Measurements from ENCODE around the gene NEU4. TPM values are rescaled to one million over a fixed set of nuclear protein-coding genes. Genes with fewer than 3 reads are reported as not detected.
A peak's percentile ranks its signal among the peaks of the same experiment; 100 is the strongest.

The NEU4 gene
- total RNA-seq, 2 donors from 2014 or later, result 1.2 TPM

GRCh38 chr2:241809383-241810306, 652 bp downstream of the NEU4 start:
- Mint-ChIP-seq H3K4me1 (peaks cover 6% of the 10 kb centered on the region), H3K4me3 (no peak overlapping the region), H3K27me3 (ENCODE audit: insufficient read depth) (peaks cover under 1% of the 10 kb centered on the region), H3K27ac (no peak overlapping the region), H3K9me3 (no peaks in the 10 kb centered on the region), H3K36me3 (ENCODE audit: low read depth) (no peaks in the 10 kb centered on the region)
- Histone ChIP-seq H3K4me3 (ENCODE audit: low read length) (no peak overlapping the region), H3K9ac (ENCODE audit: extremely low read depth, low read length, poor library complexity, severe bottlenecking) (no peak overlapping the region), H3K27me3 (ENCODE audit: control insufficient read depth, insufficient read depth, low read length, poor library complexity, severe bottlenecking) (peaks cover 3% of the 10 kb centered on the region), H3K27ac (ENCODE audit: low read depth, low read length) (no peak overlapping the region), H3K36me3 (ENCODE audit: control insufficient read depth, insufficient read depth, low read length) (no peaks in the 10 kb centered on the region), H3K4me1 (ENCODE audit: control insufficient read depth, insufficient read depth, low read length) (peaks cover 3% of the 10 kb centered on the region), H3K9me3 (ENCODE audit: control insufficient read depth, low read length) (no peaks in the 10 kb centered on the region)
- DNase-seq, result peak; percentile 43
- WGBS, 2 experiments (ENCODE audit: insufficient coverage in 1 of 2, insufficient read length in 1 of 2), result 88 to 91% methylated on average over 18 to 29 of the region's 29 CpGs
- TF ChIP-seq, protein P1, sequence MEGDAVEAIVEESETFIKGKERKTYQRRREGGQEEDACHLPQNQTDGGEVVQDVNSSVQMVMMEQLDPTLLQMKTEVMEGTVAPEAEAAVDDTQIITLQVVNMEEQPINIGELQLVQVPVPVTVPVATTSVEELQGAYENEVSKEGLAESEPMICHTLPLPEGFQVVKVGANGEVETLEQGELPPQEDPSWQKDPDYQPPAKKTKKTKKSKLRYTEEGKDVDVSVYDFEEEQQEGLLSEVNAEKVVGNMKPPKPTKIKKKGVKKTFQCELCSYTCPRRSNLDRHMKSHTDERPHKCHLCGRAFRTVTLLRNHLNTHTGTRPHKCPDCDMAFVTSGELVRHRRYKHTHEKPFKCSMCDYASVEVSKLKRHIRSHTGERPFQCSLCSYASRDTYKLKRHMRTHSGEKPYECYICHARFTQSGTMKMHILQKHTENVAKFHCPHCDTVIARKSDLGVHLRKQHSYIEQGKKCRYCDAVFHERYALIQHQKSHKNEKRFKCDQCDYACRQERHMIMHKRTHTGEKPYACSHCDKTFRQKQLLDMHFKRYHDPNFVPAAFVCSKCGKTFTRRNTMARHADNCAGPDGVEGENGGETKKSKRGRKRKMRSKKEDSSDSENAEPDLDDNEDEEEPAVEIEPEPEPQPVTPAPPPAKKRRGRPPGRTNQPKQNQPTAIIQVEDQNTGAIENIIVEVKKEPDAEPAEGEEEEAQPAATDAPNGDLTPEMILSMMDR (conservative IDR thresholded peaks at IDR 0.05), result no peak

- Histone ChIP-seq H3K4me1 (ENCODE audit: control insufficient read depth, insufficient read depth, low read length) (no peaks in the 10 kb centered on the region), H3K36me3 (ENCODE audit: control insufficient read depth, insufficient read depth, low read length) (no peaks in the 10 kb centered on the region), H3K4me3 (ENCODE audit: low read length) (no peak overlapping the region), H3K9me3 (ENCODE audit: control insufficient read depth, low read length) (no peaks in the 10 kb centered on the region), H3K27ac (ENCODE audit: low read depth, low read length) (no peak overlapping the region), H3K27me3 (ENCODE audit: control insufficient read depth, insufficient read depth, low read length, poor library complexity, severe bottlenecking) (no peaks in the 10 kb centered on the region), H3K9ac (ENCODE audit: extremely low read depth, low read length, poor library complexity, severe bottlenecking) (no peak overlapping the region)
- peaks cover 10% of the 10 kb centered on the region for H3K4me1 Mint-ChIP-seq
- peak; percentile 50 for DNase-seq
- H3K27me3 Mint-ChIP-seq (ENCODE audit: insufficient read depth), result no peaks in the 10 kb centered on the region
- no peaks in the 10 kb centered on the region for H3K36me3 Mint-ChIP-seq (ENCODE audit: low read depth)
- WGBS, 2 experiments (ENCODE audit: insufficient coverage in 1 of 2, insufficient read length in 1 of 2), result 81 to 86% methylated on average over 14 to 28 of the region's 28 CpGs
- no peak overlapping the region for H3K27ac Mint-ChIP-seq
- no peak overlapping the region for H3K4me3 Mint-ChIP-seq
- TF ChIP-seq, protein P1 (conservative IDR thresholded peaks at IDR 0.05), result no peak
- no peaks in the 10 kb centered on the region for H3K9me3 Mint-ChIP-seq
Measured at GRCh38 chr2:241810307-241811200, 1.6 kb downstream of the NEU4 start.

DNA sequence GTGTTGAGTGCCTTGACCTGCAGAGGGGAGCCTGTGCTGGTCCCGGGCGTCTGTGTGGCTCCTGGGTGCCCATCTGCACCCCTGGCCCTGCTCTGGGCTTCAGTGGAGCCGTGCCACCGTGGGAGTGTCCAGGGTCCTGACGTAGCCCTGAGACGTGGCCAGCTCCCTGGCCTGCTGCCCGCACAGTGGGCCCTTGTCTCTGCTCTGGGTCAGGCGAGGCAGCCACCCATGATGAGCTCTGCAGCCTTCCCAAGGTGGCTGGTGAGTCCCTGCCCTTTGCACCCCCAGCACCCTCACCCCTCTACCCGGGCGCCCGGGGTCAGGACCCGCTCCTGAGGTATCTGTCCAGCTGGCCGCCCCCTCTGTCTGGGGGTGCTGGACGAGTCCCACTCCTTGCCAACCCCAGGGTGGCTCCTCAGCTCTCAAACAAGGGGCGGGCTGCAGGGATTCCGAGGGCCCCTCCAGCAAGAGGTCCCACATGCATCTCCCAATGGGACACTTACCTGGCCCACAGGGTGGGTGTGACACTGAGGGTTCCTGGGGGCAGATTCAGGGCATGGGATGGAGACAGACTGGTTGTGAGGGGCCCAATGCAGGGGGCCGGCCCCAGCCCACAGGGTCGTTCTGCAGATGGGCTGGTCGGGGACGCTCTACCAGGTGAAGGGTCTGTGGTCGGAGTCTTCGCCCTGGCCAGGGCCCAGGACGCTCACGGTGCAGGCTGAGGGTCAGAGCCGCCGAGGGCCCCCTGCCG, 2.4 kb downstream of the NEU4 start:
- peak; percentile 43 for DNase-seq
- WGBS, 2 experiments (ENCODE audit: insufficient coverage in 1 of 2, insufficient read length in 1 of 2), result 92% methylated on average over 5 to 27 of the region's 27 CpGs
- Mint-ChIP-seq H3K4me3 (no peak overlapping the region), H3K36me3 (ENCODE audit: low read depth) (no peaks in the 10 kb centered on the region), H3K9me3 (no peaks in the 10 kb centered on the region), H3K4me1 (peaks cover 10% of the 10 kb centered on the region), H3K27me3 (ENCODE audit: insufficient read depth) (no peaks in the 10 kb centered on the region), H3K27ac (no peak overlapping the region)
- Histone ChIP-seq H3K9ac (ENCODE audit: extremely low read depth, low read length, poor library complexity, severe bottlenecking) (no peak overlapping the region), H3K4me1 (ENCODE audit: control insufficient read depth, insufficient read depth, low read length) (no peaks in the 10 kb centered on the region), H3K9me3 (ENCODE audit: control insufficient read depth, low read length) (no peaks in the 10 kb centered on the region), H3K27me3 (ENCODE audit: control insufficient read depth, insufficient read depth, low read length, poor library complexity, severe bottlenecking) (no peaks in the 10 kb centered on the region), H3K4me3 (ENCODE audit: low read length) (no peak overlapping the region), H3K36me3 (ENCODE audit: control insufficient read depth, insufficient read depth, low read length) (no peaks in the 10 kb centered on the region), H3K27ac (ENCODE audit: low read depth, low read length) (no peak overlapping the region)
- TF ChIP-seq, protein P1 (conservative IDR thresholded peaks at IDR 0.05), result no peak

Data from endodermal cell (in vitro differentiated cells).